ENCODE data around the gene MCRIP2.

- no peak for TF ChIP-seq POLR2A (IDR thresholded peaks at IDR 0.05)
- no peak for TF ChIP-seq CTCF (IDR thresholded peaks at IDR 0.05 in 8 of 11, conservative IDR thresholded peaks at IDR 0.05 in 3 of 11)
- no peak for TF ChIP-seq POLR2AphosphoS5 (IDR thresholded peaks at IDR 0.05)
These were observed 8.0 kb downstream of the MCRIP2 start for GRCh38 chr16:649631-650030.

Measured in spleen (tissue), 7 donors.